Neural progenitor cell (in vitro differentiated cells): Measurements from ENCODE around the gene POLR2J. TPM values are rescaled to one million over a fixed set of nuclear protein-coding genes. Genes with fewer than 3 reads are reported as not detected.

ENCODE experiments used
- DNase-seq: peaks from one replicate; pipeline ENCODE4 v3.0.0-alpha.2; 2016; ENCODE audit warnings: low spot score
- H2AFZ ChIP-seq: fragments of 200-600 bp; sonication (generic); replicated peaks from 2 replicates; pipeline ENCODE4 v1.6.1; 2016; ENCODE audit warnings: antibody characterized with exemption
- H3F3A ChIP-seq: fragments of 200-600 bp; sonication (generic); 2 replicates; pipeline ENCODE4 v1.6.1; 2016; ENCODE audit warnings: antibody characterized with exemption, low read depth
- H3K27ac ChIP-seq: fragments of 200-600 bp; sonication (generic); 2 replicates; pipeline ENCODE4 v1.5.1; 2016; ENCODE audit warnings: mild to moderate bottlenecking
- H3K27me3 ChIP-seq: fragments of 200-600 bp; sonication (generic); 2 replicates; pipeline ENCODE4 v1.6.1; 2016; ENCODE audit warnings: mild to moderate bottlenecking, moderate library complexity
- H3K36me3 ChIP-seq: fragments of 200-600 bp; sonication (generic); 2 replicates; pipeline ENCODE4 v1.5.1; 2016
- H3K4me1 ChIP-seq: fragments of 200-600 bp; sonication (generic); 2 replicates; pipeline ENCODE4 v1.6.1; 2016; ENCODE audit warnings: mixed run types
- H3K4me2 ChIP-seq: fragments of 200-600 bp; sonication (generic); 2 replicates; pipeline ENCODE4 v1.6.1; 2016
- H3K4me3 ChIP-seq: fragments of 200-600 bp; sonication (generic); 2 replicates; pipeline ENCODE4 v1.5.1; 2016
- H3K79me2 ChIP-seq: fragments of 200-600 bp; sonication (generic); 2 replicates; pipeline ENCODE4 v1.6.1; 2016; ENCODE audit warnings: low read depth
- H3K9ac ChIP-seq: fragments of 200-600 bp; sonication (generic); 2 replicates; pipeline ENCODE4 v1.6.1; 2016
- H3K9me3 ChIP-seq: fragments of 200-600 bp; sonication (generic); 2 replicates; pipeline ENCODE4 v1.5.1; 2016; ENCODE audit warnings: low read depth
- H4K20me1 ChIP-seq: fragments of 200-600 bp; sonication (generic); 2 replicates; pipeline ENCODE4 v1.6.1; 2016; ENCODE audit warnings: low read depth
- H3K27ac Mint-ChIP-seq: 3 replicates; pipeline ENCODE4 v1.8.0; 2021; ENCODE audit warnings: mixed read lengths
- H3K27me3 Mint-ChIP-seq: 2 replicates; pipeline ENCODE4 v1.8.0; 2022; ENCODE audit warnings: low read depth, mild to moderate bottlenecking, inconsistent platforms, moderate library complexity, mixed read lengths; ENCODE audit not compliant: insufficient read depth
- H3K36me3 Mint-ChIP-seq: 3 replicates; pipeline ENCODE4 v1.8.0; 2021; ENCODE audit warnings: mixed read lengths
- H3K4me1 Mint-ChIP-seq: 3 replicates; pipeline ENCODE4 v1.8.0; 2021; ENCODE audit warnings: mixed read lengths
- H3K4me3 Mint-ChIP-seq: 3 replicates; pipeline ENCODE4 v1.8.0; 2021; ENCODE audit warnings: mild to moderate bottlenecking, moderate library complexity, mixed read lengths
- H3K9me3 Mint-ChIP-seq: 3 replicates; pipeline ENCODE4 v1.8.0; 2020; ENCODE audit warnings: mixed read lengths
- EZH2 ChIP-seq: fragments of 200-600 bp; sonication (generic); IDR thresholded peaks from 2 replicates; pipeline ENCODE4 v1.6.1; 2017; ENCODE audit warnings: antibody characterized with exemption, mild to moderate bottlenecking, moderate library complexity
- EZH2phosphoT487 ChIP-seq: fragments of 200-600 bp; sonication (generic); IDR thresholded peaks from 2 replicates; pipeline ENCODE4 v1.6.1; 2017; ENCODE audit warnings: antibody characterized with exemption
- total RNA-seq: library from RNA; depleted of rRNA; stranded (reverse); fragments of >200 nt; gene quantifications from 2 replicates; pipeline ENCODE4 v1.2.3, GENCODE V29; 2015; ENCODE audit warnings: low replicate concordance
- TF ChIP-seq, protein P1 (sequence below): fragments of 200-600 bp; sonication (generic); IDR thresholded peaks from 2 replicates; pipeline ENCODE4 v1.5.1; 2017; ENCODE audit warnings: antibody characterized with exemption, mild to moderate bottlenecking

Gene POLR2J
- total RNA-seq, 1 donor from 2014 or later = 11.4 TPM

DNA sequence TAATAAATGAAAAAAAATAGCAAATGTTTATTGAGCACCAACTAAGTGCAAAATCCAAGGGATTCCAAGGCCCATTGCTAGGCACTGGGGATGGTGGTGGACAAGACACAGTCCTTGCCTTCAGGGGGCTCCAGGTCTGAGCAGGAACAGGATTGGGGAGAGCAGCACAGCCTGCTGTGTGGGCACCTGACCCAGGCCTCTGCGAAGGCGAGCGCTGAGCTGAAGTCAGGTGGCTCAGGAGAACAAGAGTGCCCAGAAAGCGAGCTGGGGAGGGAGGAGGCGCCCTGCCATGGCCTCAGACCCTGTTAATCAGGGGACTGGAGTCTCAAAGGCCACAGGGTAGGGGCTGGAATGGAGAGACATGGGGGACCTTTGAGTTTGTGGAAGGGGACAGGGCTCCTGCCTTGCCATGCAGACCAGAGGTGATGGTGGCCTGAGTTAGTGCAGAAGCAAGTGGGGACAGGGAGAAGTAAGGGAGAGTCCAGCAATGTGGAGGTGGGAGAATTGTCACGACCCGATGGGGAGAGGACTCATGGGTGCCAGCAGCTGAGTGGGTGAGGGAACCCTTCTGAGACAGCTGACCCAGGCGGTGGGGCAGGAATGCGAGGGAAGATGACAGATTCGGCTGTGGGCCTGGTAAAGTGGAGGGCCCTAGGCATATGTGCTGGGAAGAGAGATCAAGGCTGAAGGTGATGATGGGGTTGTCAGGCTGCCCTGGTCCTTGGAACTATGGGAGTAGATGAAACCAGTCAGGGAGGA, 49.4 kb downstream of the POLR2J start:
- Mint-ChIP-seq H3K36me3 (peaks cover 12% of the 10 kb centered on the region), H3K9me3 (no peaks in the 10 kb centered on the region), H3K4me3 (no peak overlapping the region), H3K4me1 (peaks cover 22% of the 10 kb centered on the region), H3K27ac (no peak overlapping the region), H3K27me3 (peaks cover 6% of the 10 kb centered on the region)
- Histone ChIP-seq H3K79me2 (peaks cover 4% of the 10 kb centered on the region), H3K27me3 (no peaks in the 10 kb centered on the region), H3K4me2 (no peak overlapping the region), H4K20me1 (peaks cover under 1% of the 10 kb centered on the region), H2AFZ (no peak overlapping the region), H3K9me3 (no peaks in the 10 kb centered on the region), H3K27ac (no peak overlapping the region), H3K9ac (no peak overlapping the region), H3F3A (peaks cover 19% of the 10 kb centered on the region), H3K4me3 (no peak overlapping the region), H3K36me3 (no peaks in the 10 kb centered on the region), H3K4me1 (peaks cover 4% of the 10 kb centered on the region)
- no peak for DNase-seq
- TF ChIP-seq EZH2phosphoT487 (no peak), EZH2 (no peak)
- TF ChIP-seq, protein P1, sequence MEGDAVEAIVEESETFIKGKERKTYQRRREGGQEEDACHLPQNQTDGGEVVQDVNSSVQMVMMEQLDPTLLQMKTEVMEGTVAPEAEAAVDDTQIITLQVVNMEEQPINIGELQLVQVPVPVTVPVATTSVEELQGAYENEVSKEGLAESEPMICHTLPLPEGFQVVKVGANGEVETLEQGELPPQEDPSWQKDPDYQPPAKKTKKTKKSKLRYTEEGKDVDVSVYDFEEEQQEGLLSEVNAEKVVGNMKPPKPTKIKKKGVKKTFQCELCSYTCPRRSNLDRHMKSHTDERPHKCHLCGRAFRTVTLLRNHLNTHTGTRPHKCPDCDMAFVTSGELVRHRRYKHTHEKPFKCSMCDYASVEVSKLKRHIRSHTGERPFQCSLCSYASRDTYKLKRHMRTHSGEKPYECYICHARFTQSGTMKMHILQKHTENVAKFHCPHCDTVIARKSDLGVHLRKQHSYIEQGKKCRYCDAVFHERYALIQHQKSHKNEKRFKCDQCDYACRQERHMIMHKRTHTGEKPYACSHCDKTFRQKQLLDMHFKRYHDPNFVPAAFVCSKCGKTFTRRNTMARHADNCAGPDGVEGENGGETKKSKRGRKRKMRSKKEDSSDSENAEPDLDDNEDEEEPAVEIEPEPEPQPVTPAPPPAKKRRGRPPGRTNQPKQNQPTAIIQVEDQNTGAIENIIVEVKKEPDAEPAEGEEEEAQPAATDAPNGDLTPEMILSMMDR = no peak

GRCh38 chr7:102427019-102427405, 51.7 kb downstream of the POLR2J start:
- H3K9me3 Mint-ChIP-seq = no peaks in the 10 kb centered on the region
- Histone ChIP-seq H3K79me2 (no peaks in the 10 kb centered on the region), H3F3A (peaks cover 8% of the 10 kb centered on the region), H3K36me3 (no peaks in the 10 kb centered on the region), H2AFZ (no peak overlapping the region), H3K4me1 (no peaks in the 10 kb centered on the region), H3K27me3 (no peaks in the 10 kb centered on the region), H3K9ac (no peak overlapping the region), H3K27ac (no peak overlapping the region), H4K20me1 (peaks cover 11% of the 10 kb centered on the region), H3K4me3 (no peak overlapping the region), H3K9me3 (no peaks in the 10 kb centered on the region), H3K4me2 (no peak overlapping the region)
- peaks cover 14% of the 10 kb centered on the region for H3K36me3 Mint-ChIP-seq
- no peak overlapping the region for H3K4me3 Mint-ChIP-seq
- no peak for TF ChIP-seq EZH2
- TF ChIP-seq, protein P1 = no peak
- TF ChIP-seq EZH2phosphoT487 = no peak
- H3K27ac Mint-ChIP-seq = no peak overlapping the region
- no peak for DNase-seq
- peaks cover 7% of the 10 kb centered on the region for H3K27me3 Mint-ChIP-seq
- peaks cover 21% of the 10 kb centered on the region for H3K4me1 Mint-ChIP-seq

GRCh38 chr7:102426268-102427018, 52.3 kb downstream of the POLR2J start:
- Histone ChIP-seq H3K9me3 (no peaks in the 10 kb centered on the region), H3F3A (peaks cover 2% of the 10 kb centered on the region), H3K9ac (no peak overlapping the region), H3K79me2 (no peaks in the 10 kb centered on the region), H2AFZ (no peak overlapping the region), H3K4me1 (no peaks in the 10 kb centered on the region), H3K27me3 (no peaks in the 10 kb centered on the region), H3K4me2 (no peak overlapping the region), H3K27ac (no peak overlapping the region), H3K4me3 (no peak overlapping the region), H3K36me3 (no peaks in the 10 kb centered on the region), H4K20me1 (peaks cover 11% of the 10 kb centered on the region)
- no peaks in the 10 kb centered on the region for H3K9me3 Mint-ChIP-seq
- H3K27ac Mint-ChIP-seq = no peak overlapping the region
- H3K4me1 Mint-ChIP-seq = peaks cover 16% of the 10 kb centered on the region
- no peak overlapping the region for H3K4me3 Mint-ChIP-seq
- TF ChIP-seq EZH2phosphoT487 = no peak
- TF ChIP-seq, protein P1 = no peak
- TF ChIP-seq EZH2 = no peak
- H3K27me3 Mint-ChIP-seq = peaks cover 7% of the 10 kb centered on the region
- peaks cover 18% of the 10 kb centered on the region for H3K36me3 Mint-ChIP-seq
- DNase-seq = no peak
